ENCODE results near the gene DGCR6.
A peak's percentile ranks its signal among the peaks of the same experiment; 100 is the strongest.
"Not testable (repeated sequence)": the region's sequence is repeated elsewhere in the genome, so short reads cannot be mapped to it uniquely, and the experiment has no call there.

Gene DGCR6

DNA sequence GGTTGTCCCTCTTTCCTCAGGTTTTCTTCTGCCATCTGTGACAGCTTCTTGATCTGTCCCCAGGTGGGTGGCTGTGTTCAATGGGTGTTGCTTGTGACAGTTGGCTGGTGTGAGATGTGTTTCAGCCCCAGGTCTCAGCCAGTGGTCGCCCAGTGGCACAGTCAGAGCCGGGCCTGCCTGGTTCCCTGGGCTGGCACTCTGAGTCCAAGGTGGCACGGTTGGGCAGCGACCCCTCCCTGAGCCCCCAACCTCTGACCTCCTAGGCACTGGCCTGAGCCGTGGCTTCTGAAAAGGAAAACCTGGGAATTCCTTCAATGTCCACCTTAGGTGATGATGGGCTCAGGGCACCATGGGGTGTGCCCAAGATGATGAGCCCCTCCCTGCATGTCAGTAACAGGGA lies 44.0 kb downstream of the DGCR6 start:
- Histone ChIP-seq H3K79me1 (ENCODE audit: low read length) (no peaks in the 10 kb centered on the region), H2AFZ (ENCODE audit: insufficient read depth, low read length, poor library complexity) (no peak overlapping the region), H3K36me3 (ENCODE audit: control insufficient read depth in 1 of 2, insufficient read depth in 2 of 2, low read length in 2 of 2) (no peaks in the 10 kb centered on the region), H3K79me2 (ENCODE audit: control insufficient read depth, insufficient read depth, low read length, poor library complexity) (no peaks in the 10 kb centered on the region), H3K4me1 (ENCODE audit: control insufficient read depth in 1 of 2, insufficient read depth in 2 of 2, low read length in 2 of 2) (peaks cover 3% of the 10 kb centered on the region in 2 experiments), H4K8ac (ENCODE audit: low read depth, low read length) (no peak overlapping the region), H2BK12ac (ENCODE audit: low read length) (no peak overlapping the region), H2BK120ac (ENCODE audit: insufficient read depth, low read length, poor library complexity) (no peak overlapping the region), H4K91ac (ENCODE audit: low read depth, low read length) (no peak overlapping the region), H3K18ac (ENCODE audit: low read length) (no peak overlapping the region), H3K4me3 (ENCODE audit: low read depth, low read length) (no peak overlapping the region), H3K4me2 (ENCODE audit: low read length) (no peak overlapping the region), H3K23ac (ENCODE audit: low read length) (no peak overlapping the region), H3K9me3 (ENCODE audit: insufficient read depth, low read depth, low read length) (no peaks in the 10 kb centered on the region), H4K12ac (ENCODE audit: low read depth, low read length) (no peak overlapping the region), H2AK5ac (ENCODE audit: low read length) (no peak overlapping the region), H3K9ac (ENCODE audit: low read length) (no peak overlapping the region), H3K27me3 (ENCODE audit: insufficient read depth, low read length) (no peaks in the 10 kb centered on the region), H2BK5ac (ENCODE audit: low read depth, low read length, poor library complexity) (no peak overlapping the region), H3K4ac (ENCODE audit: low read depth, low read length) (no peak overlapping the region), H3K14ac (ENCODE audit: low read length) (no peak overlapping the region), H3K27ac (ENCODE audit: low read depth, low read length) (no peak overlapping the region)
- DNase-seq: no peak
- WGBS (ENCODE audit: extremely low coverage, insufficient coverage, insufficient read length): no CpG with 5 or more reads among the region's 5 CpGs

DNA sequence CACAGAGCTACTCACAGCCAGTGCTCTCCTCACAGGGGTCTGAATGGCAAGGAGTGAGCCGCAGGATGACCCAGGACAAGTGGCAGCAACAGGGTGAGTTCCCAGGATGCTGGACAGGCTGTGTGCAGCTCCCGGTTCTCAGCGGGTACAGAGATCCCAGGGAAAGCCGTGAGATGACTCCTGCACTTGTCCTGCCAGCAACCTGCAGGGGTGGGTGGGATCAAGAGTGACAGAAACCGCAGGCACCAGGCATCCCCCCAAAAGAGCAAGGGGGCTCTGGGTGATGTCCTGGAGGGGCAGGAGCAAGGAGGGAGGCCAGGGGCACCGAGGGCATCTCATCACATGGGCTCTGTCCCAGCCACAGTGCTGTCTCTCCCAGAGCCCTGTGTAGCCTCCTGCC lies 45.9 kb downstream of the DGCR6 start:
- no CpG with 5 or more reads among the region's 6 CpGs for WGBS (ENCODE audit: extremely low coverage, insufficient coverage, insufficient read length)
- Histone ChIP-seq H3K4me1 (ENCODE audit: control insufficient read depth in 1 of 2, insufficient read depth in 2 of 2, low read length in 2 of 2) (peaks cover 3% of the 10 kb centered on the region in 2 experiments), H2BK120ac (ENCODE audit: insufficient read depth, low read length, poor library complexity) (no peak overlapping the region), H3K4me2 (ENCODE audit: low read length) (no peak overlapping the region), H3K18ac (ENCODE audit: low read length) (no peak overlapping the region), H3K4me3 (ENCODE audit: low read depth, low read length) (no peak overlapping the region), H4K91ac (ENCODE audit: low read depth, low read length) (no peak overlapping the region), H3K27ac (ENCODE audit: low read depth, low read length) (no peak overlapping the region), H3K36me3 (ENCODE audit: control insufficient read depth in 1 of 2, insufficient read depth in 2 of 2, low read length in 2 of 2) (no peaks in the 10 kb centered on the region), H3K23ac (ENCODE audit: low read length) (no peak overlapping the region), H3K79me2 (ENCODE audit: control insufficient read depth, insufficient read depth, low read length, poor library complexity) (no peaks in the 10 kb centered on the region), H4K12ac (ENCODE audit: low read depth, low read length) (no peak overlapping the region), H2BK12ac (ENCODE audit: low read length) (no peak overlapping the region), H2AK5ac (ENCODE audit: low read length) (no peak overlapping the region), H3K27me3 (ENCODE audit: insufficient read depth, low read length) (no peaks in the 10 kb centered on the region), H3K9me3 (ENCODE audit: insufficient read depth, low read depth, low read length) (no peaks in the 10 kb centered on the region), H2BK5ac (ENCODE audit: low read depth, low read length, poor library complexity) (no peak overlapping the region), H3K9ac (ENCODE audit: low read length) (no peak overlapping the region), H4K8ac (ENCODE audit: low read depth, low read length) (no peak overlapping the region), H3K4ac (ENCODE audit: low read depth, low read length) (no peak overlapping the region), H2AFZ (ENCODE audit: insufficient read depth, low read length, poor library complexity) (no peak overlapping the region), H3K79me1 (ENCODE audit: low read length) (no peaks in the 10 kb centered on the region), H3K14ac (ENCODE audit: low read length) (no peak overlapping the region)
- no peak for DNase-seq

DNA sequence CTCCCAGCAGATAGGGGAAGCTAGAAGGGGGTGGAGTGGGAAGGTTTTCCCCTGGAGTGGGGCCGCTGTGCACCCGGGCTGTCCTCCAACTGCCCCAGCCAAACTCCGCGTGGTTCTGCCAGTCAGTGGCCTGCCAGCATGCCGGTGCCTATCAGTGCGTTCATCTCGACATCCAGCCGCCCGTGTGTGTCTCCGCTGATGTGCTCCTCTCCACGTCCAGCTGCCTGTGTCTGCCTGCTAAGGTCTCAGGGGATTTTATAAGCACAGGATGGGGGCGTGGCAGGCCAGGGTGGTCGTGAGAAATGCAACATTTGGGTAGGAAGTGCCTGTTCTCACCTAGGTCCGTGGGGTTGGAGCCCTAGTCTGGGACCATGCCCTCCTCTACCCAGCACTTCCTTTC lies 47.0 kb downstream of the DGCR6 start:
- peak; percentile 30 to 43 for DNase-seq
- not testable (repeated sequence) for H2BK120ac ChIP-seq (ENCODE audit: insufficient read depth, low read length, poor library complexity); H3K79me1 ChIP-seq (ENCODE audit: low read length); H2BK5ac ChIP-seq (ENCODE audit: low read depth, low read length, poor library complexity); H3K9ac ChIP-seq (ENCODE audit: low read length); H3K36me3 ChIP-seq (ENCODE audit: control insufficient read depth in 1 of 2, insufficient read depth in 2 of 2, low read length in 2 of 2); H3K4me2 ChIP-seq (ENCODE audit: low read length); H3K14ac ChIP-seq (ENCODE audit: low read length); H3K18ac ChIP-seq (ENCODE audit: low read length); H4K8ac ChIP-seq (ENCODE audit: low read depth, low read length); H2BK12ac ChIP-seq (ENCODE audit: low read length); H3K4me3 ChIP-seq (ENCODE audit: low read depth, low read length); H3K23ac ChIP-seq (ENCODE audit: low read length); H4K91ac ChIP-seq (ENCODE audit: low read depth, low read length); H3K4me1 ChIP-seq (ENCODE audit: control insufficient read depth in 1 of 2, insufficient read depth in 2 of 2, low read length in 2 of 2); H3K27me3 ChIP-seq (ENCODE audit: insufficient read depth, low read length); H3K27ac ChIP-seq (ENCODE audit: low read depth, low read length); H3K79me2 ChIP-seq (ENCODE audit: control insufficient read depth, insufficient read depth, low read length, poor library complexity); H3K9me3 ChIP-seq (ENCODE audit: insufficient read depth, low read depth, low read length); H2AFZ ChIP-seq (ENCODE audit: insufficient read depth, low read length, poor library complexity); H3K4ac ChIP-seq (ENCODE audit: low read depth, low read length); H4K12ac ChIP-seq (ENCODE audit: low read depth, low read length); H2AK5ac ChIP-seq (ENCODE audit: low read length)
- no CpG with 5 or more reads among the region's 14 CpGs for WGBS (ENCODE audit: extremely low coverage, insufficient coverage, insufficient read length)

DNA sequence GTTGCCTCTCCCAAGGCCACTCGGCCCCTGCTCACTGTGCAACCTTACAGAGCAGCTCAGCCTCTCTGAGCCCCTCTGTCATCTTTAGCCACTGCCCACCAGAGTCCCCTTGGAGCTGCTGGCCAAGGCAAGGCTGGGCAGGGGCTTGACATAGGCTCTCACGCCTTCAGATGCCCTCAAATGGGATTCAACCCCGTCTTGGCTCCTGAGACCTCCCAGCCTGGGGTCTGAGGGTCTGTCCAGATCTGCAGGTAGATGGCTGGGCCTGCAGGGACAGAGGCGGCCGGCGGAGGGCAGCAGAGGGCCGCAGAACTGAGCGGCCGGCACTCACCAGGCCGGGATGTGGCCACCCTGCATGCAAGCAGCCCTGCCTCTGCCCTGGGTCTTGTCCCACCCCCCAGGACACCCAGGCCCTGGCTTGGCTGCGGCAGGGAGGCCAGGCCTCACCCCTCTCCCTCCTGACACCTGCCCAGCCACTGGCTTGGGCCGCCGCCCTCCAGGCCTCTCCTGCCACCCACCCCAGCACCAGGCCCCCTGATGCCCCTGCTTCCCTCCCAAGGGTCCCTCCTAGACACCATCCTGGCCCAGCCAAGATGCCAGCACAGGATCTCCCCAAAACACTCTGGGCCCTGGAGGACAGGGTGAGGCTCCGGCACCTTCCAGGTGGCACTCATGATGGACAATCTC lies 48.3 kb downstream of the DGCR6 start:
- H3K4me2 ChIP-seq (ENCODE audit: low read length); H3K4me1 ChIP-seq (ENCODE audit: control insufficient read depth in 1 of 2, insufficient read depth in 2 of 2, low read length in 2 of 2); H3K79me1 ChIP-seq (ENCODE audit: low read length); H3K23ac ChIP-seq (ENCODE audit: low read length); H3K79me2 ChIP-seq (ENCODE audit: control insufficient read depth, insufficient read depth, low read length, poor library complexity); H3K14ac ChIP-seq (ENCODE audit: low read length); H2BK120ac ChIP-seq (ENCODE audit: insufficient read depth, low read length, poor library complexity); H3K9me3 ChIP-seq (ENCODE audit: insufficient read depth, low read depth, low read length); H3K27ac ChIP-seq (ENCODE audit: low read depth, low read length); H2AFZ ChIP-seq (ENCODE audit: insufficient read depth, low read length, poor library complexity); H4K8ac ChIP-seq (ENCODE audit: low read depth, low read length); H3K27me3 ChIP-seq (ENCODE audit: insufficient read depth, low read length); H2AK5ac ChIP-seq (ENCODE audit: low read length); H3K4ac ChIP-seq (ENCODE audit: low read depth, low read length); H3K18ac ChIP-seq (ENCODE audit: low read length); H4K91ac ChIP-seq (ENCODE audit: low read depth, low read length); H3K9ac ChIP-seq (ENCODE audit: low read length); H3K36me3 ChIP-seq (ENCODE audit: control insufficient read depth in 1 of 2, insufficient read depth in 2 of 2, low read length in 2 of 2); H4K12ac ChIP-seq (ENCODE audit: low read depth, low read length); H2BK5ac ChIP-seq (ENCODE audit: low read depth, low read length, poor library complexity); H2BK12ac ChIP-seq (ENCODE audit: low read length); H3K4me3 ChIP-seq (ENCODE audit: low read depth, low read length): not testable (repeated sequence)
- peak; percentile 70 to 74 for DNase-seq
- no CpG with 5 or more reads among the region's 14 CpGs for WGBS (ENCODE audit: extremely low coverage, insufficient coverage, insufficient read length)

All from trophoblast cell (in vitro differentiated cells and primary cell).